Neural progenitor cell (in vitro differentiated cells): ENCODE results near the gene MYCBPAP.

Experiments used
- EZH2 ChIP-seq: fragments of 200-600 bp; sonication (generic); IDR thresholded peaks from 2 replicates; pipeline ENCODE4 v1.6.1; 2017; ENCODE audit warnings: antibody characterized with exemption, mild to moderate bottlenecking, moderate library complexity
- TF ChIP-seq, protein P1 (sequence below): fragments of 200-600 bp; sonication (generic); IDR thresholded peaks from 2 replicates; pipeline ENCODE4 v1.5.1; 2017; ENCODE audit warnings: antibody characterized with exemption, mild to moderate bottlenecking

DNA sequence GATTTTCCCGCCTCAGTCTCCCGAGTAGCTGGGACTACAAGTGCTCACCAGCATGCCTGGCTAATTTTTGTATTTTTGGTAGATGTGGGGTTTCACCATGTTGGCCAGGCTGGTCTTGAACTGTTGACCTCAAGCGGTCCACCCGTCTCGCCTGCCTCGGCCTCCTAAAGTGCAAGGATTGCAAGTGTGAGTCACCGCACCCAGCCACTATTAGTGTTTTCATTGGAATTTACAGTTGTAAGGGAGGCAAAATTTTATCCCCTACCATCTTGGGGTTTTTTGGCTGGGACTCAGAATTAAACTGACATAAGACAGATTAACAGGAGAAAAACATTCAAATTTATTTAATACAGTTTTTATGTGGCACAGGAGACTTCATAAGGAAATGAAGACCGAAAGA is 12.3 kb upstream of the MYCBPAP start:
- TF ChIP-seq, protein P1, sequence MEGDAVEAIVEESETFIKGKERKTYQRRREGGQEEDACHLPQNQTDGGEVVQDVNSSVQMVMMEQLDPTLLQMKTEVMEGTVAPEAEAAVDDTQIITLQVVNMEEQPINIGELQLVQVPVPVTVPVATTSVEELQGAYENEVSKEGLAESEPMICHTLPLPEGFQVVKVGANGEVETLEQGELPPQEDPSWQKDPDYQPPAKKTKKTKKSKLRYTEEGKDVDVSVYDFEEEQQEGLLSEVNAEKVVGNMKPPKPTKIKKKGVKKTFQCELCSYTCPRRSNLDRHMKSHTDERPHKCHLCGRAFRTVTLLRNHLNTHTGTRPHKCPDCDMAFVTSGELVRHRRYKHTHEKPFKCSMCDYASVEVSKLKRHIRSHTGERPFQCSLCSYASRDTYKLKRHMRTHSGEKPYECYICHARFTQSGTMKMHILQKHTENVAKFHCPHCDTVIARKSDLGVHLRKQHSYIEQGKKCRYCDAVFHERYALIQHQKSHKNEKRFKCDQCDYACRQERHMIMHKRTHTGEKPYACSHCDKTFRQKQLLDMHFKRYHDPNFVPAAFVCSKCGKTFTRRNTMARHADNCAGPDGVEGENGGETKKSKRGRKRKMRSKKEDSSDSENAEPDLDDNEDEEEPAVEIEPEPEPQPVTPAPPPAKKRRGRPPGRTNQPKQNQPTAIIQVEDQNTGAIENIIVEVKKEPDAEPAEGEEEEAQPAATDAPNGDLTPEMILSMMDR, result no peak
- no peak for TF ChIP-seq EZH2
